NOMO-1 (cell line): Measurements from ENCODE around the gene FAM174B.

Source experiments
- DNase-seq, 2 experiments: peaks; one replicate each; lab custom pipeline; 2025; ENCODE audit not compliant: unreplicated experiment in 2 of 2; lab: John Stamatoyannopoulos, UW

FAM174B gene

DNA sequence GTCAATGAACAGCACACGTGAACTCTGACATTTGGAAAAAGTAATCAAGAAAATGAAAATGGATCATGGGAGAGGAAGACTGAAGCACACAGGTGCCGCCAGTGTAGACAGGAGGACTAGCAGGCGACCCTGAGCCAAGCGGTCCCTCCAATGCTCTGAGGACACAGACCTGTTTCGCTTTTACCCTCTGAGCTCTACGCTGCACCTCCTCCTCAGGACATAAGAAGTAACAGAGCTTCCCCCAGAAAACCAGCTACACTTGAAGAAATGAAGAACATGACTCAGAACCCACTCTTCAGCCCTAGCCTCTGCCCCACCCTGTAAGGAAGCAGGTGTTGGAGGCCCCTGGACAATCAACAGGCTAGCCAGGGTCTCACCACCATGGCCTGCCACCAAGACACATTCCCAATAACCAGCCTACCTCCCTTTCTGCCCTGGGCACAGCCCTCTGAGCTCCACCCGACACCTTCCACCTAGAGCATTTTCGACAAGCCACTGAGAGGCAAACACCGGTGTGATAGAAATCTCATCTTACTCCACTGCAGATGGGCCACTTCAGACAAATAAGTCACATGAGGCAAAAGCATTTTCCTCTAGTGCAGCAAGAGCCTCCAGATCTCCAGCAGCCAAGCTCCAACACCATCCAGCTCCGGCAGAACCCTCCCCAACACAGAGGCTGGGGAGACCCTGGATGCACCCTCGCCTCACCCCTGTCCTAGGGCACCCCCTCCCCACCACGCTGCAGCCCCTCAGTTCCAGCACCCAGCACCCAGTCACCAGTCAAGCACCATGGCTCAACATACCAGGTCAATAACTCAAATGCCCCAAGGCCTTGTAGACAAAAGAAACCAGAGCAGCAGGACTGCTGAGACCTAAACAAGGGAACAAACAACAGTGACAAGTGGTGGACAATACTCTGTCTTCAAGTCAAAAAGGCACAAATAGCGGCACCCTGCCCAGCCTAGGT lies 11.4 kb downstream of the FAM174B start:
- DNase-seq, result no peak

DNA sequence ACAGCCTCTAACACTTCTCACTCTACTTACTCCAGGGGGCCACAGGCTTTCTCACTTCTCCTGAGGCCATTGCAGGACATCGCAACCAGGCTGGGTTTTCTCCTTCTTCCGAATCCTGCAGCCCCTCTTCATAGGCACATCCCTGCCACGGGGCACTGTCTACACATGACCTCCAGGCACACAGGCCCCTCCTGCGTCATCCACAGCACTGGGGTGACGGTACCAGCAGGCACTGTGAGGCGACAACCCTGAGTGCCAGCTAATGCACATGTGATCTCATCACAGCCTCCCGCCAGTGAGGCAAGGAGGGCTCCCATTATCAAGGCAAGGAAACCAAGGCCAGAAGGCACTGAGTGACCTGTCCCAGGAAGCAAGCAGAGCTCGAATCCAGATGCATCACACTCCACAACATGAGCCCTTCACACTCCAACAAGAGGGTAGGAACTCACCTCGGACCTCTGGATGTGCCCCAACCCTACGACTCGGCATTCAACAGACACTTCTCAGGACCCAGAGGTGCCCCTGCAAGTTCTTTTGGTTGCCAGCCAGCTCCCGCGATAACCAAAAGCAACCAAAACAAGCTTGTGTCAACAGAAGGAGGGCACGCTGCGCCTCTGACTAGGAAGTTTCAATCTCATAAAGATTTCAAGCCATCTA lies 16.7 kb downstream of the FAM174B start:
- DNase-seq, result no peak

GRCh38 chr15:92638291-92638708 lies 17.3 kb downstream of the FAM174B start:
- DNase-seq, result no peak

DNA sequence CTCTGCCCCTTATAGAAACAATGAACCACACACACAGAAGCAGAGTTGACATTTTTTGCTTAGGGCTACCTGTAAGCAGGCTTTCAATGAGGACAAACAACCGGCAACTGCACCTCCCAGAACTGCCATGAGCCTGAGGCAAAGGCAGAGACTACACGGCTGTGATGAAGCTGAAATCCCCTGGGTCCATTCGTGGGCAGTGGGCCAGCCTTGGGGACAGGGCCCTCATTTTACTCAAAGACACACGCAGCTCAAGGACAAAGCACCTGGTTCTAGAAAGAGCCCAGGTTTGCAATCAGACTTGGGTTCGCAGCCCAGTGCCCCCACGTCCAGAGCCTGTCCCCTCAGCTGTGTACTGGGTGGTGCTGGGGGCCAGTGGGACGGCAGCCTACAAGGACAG lies 17.9 kb downstream of the FAM174B start:
- no peak for DNase-seq

- DNase-seq, result no peak
Measured at GRCh38 chr15:92636908-92637481, 18.6 kb downstream of the FAM174B start.

DNA sequence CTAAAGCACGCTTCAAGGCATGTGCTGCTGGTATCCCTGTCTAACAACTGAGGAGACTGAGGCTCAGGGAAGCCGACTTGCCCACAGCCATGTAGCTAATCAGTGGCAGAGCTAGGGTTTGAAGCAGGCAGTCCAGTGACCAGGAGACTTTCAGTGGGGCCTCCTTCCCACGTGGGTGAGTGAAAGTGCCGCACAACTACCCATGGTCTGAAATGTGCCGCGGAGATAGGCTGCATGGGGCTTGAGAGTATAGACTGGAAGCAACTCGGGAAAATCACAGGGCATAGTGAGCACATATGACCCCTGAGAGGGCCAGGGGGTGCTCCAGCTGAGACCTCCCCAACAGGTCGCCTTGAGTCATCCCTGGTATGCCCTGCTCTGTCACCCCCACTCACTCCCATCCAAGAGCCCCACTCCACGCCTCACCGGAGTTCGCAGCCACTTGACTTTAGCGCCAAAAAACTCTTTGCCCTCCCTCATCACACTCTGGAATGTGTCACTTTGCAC lies 19.1 kb downstream of the FAM174B start:
- DNase-seq, result no peak

- no peak for DNase-seq
Measured at GRCh38 chr15:92634671-92635201, 20.8 kb downstream of the FAM174B start.

GRCh38 chr15:92634060-92634459 lies 21.5 kb downstream of the FAM174B start:
- no peak for DNase-seq

GRCh38 chr15:92633418-92633817 lies 22.2 kb downstream of the FAM174B start:
- DNase-seq, result no peak

GRCh38 chr15:92633001-92633400 lies 22.6 kb downstream of the FAM174B start:
- DNase-seq, result no peak

- no peak for DNase-seq
Measured at GRCh38 chr15:92631721-92632120, 23.9 kb downstream of the FAM174B start.

- DNase-seq, result no peak
Measured at GRCh38 chr15:92629975-92630626, 25.5 kb downstream of the FAM174B start.

- no peak for DNase-seq
Measured at GRCh38 chr15:92629276-92629974, 26.1 kb downstream of the FAM174B start.

DNA sequence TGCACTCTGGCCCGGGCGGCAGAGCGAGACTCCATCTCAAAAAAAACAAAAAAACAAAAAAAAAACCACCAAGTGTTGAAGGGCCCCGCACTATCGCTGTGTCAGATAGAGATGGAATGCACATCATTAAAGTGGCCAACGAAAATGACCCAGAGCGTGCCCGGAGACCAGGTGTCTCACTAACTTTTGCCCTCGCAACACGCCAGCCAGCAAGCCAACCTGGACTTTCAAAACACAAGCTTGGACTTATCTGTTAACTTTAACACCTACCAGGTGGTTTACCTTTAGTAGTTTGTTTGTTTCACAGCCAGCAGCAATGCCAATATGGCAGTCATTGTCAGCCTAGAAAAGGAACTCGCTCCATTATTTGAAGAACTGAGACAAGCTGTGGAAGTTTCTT lies 28.6 kb downstream of the FAM174B start:
- DNase-seq, result no peak

DNA sequence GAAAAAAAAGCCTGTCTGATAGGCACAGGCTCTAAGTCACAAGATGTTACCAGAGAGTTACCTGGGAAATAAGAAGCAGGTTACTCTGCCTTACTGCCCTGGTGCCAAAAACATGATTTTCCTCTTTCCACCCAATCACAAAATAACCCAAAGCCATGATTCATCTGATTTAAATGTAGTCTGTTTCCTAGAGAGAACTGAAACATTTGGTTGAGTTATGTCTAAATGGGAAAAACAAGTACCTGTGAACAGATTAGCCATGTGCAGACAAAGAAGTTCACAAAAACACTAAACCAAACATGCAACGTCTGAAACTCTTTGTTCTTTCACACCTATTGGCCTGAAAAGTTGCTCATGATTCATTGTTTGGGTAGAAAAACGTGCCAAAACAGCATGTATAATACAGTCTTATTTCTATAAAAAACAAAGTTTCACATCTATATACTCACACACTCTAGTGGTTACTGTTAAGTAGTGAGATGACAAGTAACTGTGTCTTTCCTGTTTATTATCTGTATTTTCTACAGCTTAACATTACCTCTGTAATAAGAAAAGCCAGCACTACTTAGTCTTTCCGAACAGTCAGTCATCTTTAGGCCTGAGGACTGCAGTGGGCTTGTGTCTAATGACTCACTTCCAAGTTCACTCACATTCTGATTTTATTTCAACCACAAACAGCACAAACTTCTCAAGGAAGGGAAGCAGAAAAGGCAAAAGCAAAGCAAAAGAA lies 30.2 kb downstream of the FAM174B start:
- DNase-seq, result no peak

GRCh38 chr15:92624401-92624991 lies 31.1 kb downstream of the FAM174B start:
- DNase-seq, result no peak

DNA sequence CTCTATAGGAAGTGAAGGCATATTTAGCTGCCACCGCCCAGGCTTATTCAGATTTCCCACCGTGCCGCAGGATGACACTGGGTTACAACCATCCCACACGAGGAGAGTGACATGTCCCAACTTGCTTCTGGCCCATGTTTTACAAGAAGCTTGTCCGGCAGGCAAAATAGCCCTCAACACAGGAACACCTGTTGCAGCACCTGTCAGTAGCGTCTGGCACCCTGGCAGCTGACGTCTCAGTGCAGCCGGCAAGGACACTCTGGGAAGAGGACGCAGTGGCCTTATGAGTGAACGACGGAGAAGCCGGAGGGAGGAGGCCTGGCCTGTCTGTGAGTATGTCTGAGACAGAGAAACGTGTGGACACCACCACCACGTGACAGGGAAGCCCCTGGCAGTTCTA lies 32.1 kb downstream of the FAM174B start:
- DNase-seq, result no peak

GRCh38 chr15:92621972-92622533 lies 33.5 kb downstream of the FAM174B start:
- DNase-seq, result no peak

- DNase-seq, result no peak
Measured at GRCh38 chr15:92620991-92621390, 34.6 kb downstream of the FAM174B start.
